PC-3 (cell line): ENCODE measurements around the gene PJA1.

Source experiments
- EZH2 ChIP-seq: fragments of 300-600 bp; sonication (generic); IDR thresholded peaks from one replicate; pipeline ENCODE4 v1.6.1; 2017; ENCODE audit warnings: antibody characterized with exemption, mild to moderate bottlenecking, low read length; ENCODE audit not compliant: unreplicated experiment
- EZH2phosphoT487 ChIP-seq: fragments of 300-600 bp; sonication (generic); IDR thresholded peaks from 2 replicates; pipeline ENCODE4 v1.6.1; 2018; ENCODE audit warnings: mild to moderate bottlenecking, antibody characterized with exemption, low read length, borderline replicate concordance
- TF ChIP-seq, protein P1 (sequence below): fragments of 300-600 bp; sonication (generic); conservative IDR thresholded peaks from 2 replicates; pipeline ENCODE4 v1.5.1; 2017; ENCODE audit warnings: antibody characterized with exemption, low read depth, mild to moderate bottlenecking, low read length

DNA sequence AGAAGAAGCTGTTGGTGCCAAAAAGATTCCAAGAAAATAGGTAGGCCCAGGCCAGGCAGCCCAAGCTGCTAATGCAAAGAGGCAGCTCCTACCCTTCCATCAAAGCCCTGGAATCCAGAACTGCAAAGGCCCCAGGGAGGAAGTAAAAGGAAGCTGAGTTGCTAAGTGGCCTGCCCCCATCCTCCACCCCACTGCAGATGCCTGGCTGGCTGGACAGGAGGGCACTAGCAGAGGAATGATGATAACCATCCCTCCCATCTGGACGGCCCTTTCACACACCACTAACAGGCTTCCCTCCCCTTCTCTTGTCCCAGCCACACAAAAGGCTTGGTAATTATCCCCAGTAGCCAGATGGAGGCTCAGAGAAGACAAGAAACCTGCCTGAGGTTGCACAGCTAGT is 32.4 kb upstream of the PJA1 start:
- TF ChIP-seq, protein P1, sequence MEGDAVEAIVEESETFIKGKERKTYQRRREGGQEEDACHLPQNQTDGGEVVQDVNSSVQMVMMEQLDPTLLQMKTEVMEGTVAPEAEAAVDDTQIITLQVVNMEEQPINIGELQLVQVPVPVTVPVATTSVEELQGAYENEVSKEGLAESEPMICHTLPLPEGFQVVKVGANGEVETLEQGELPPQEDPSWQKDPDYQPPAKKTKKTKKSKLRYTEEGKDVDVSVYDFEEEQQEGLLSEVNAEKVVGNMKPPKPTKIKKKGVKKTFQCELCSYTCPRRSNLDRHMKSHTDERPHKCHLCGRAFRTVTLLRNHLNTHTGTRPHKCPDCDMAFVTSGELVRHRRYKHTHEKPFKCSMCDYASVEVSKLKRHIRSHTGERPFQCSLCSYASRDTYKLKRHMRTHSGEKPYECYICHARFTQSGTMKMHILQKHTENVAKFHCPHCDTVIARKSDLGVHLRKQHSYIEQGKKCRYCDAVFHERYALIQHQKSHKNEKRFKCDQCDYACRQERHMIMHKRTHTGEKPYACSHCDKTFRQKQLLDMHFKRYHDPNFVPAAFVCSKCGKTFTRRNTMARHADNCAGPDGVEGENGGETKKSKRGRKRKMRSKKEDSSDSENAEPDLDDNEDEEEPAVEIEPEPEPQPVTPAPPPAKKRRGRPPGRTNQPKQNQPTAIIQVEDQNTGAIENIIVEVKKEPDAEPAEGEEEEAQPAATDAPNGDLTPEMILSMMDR = no peak
- TF ChIP-seq EZH2phosphoT487 = no peak
- no peak for TF ChIP-seq EZH2
